Brain microvascular endothelial cell (primary cell): ENCODE data around the gene UBXN10.
A peak's percentile ranks its signal among the peaks of the same experiment; 100 is the strongest.
"Not testable (repeated sequence)": the region's sequence is repeated elsewhere in the genome, so short reads cannot be mapped to it uniquely, and the experiment has no call there.

Source experiments
- DNase-seq: peaks from one replicate; pipeline ENCODE4 v3.0.0-alpha.2; 2020
- H3K27ac ChIP-seq: fragments of 250-450 bp; sonication (Bioruptor Pico); 2 replicates; pipeline ENCODE4 v1.5.1; 2020; ENCODE audit warnings: mild to moderate bottlenecking, moderate library complexity
- H3K27me3 ChIP-seq: fragments of 250-450 bp; sonication (Bioruptor Pico); replicated peaks from 2 replicates; pipeline ENCODE4 v1.5.1; 2020; ENCODE audit warnings: mild to moderate bottlenecking
- H3K36me3 ChIP-seq: fragments of 250-450 bp; sonication (Bioruptor Pico); replicated peaks from 2 replicates; pipeline ENCODE4 v1.5.1; 2020; ENCODE audit warnings: mild to moderate bottlenecking
- H3K4me3 ChIP-seq: 2 replicates; pipeline ENCODE4 v1.5.1; 2011; ENCODE audit warnings: low read depth, mild to moderate bottlenecking, control low read depth, low read length, moderate library complexity
- CTCF ChIP-seq: IDR thresholded peaks from 2 replicates; pipeline ENCODE4 v1.5.1; 2011; ENCODE audit warnings: low read depth, mild to moderate bottlenecking, moderate library complexity, low read length, control low read depth, inconsistent platforms; ENCODE audit errors: missing control alignments
- in situ Hi-C: cut with HindIII; loops from 2 replicates; pipeline ENCODE4 v1.10.0; 2017; ENCODE audit warnings: low sequenced_read_pairs, low pct_ligation_motif_present

UBXN10 gene

DNA sequence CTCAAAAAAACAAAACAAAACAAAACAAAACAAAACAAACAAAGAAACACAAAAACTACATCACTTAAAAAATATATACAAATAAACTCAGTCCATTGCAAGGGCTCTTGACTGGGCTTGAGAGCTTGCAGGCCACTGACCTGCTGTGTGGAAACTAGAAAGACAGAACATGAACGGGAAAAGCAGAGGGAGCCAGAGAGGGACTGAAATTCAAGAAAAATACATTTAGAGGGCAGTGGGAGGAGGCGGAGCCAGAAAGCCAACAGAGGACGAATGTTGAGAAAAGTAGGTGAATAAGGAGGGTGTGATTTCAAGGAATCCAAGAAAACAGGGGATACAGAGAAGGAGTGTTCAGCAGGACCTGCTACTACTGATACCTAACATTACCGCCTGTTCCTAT lies 41.8 kb downstream of the UBXN10 start:
- H3K4me3 ChIP-seq: no peak overlapping the region
- no peaks in the 10 kb centered on the region for H3K36me3 ChIP-seq
- no peak for DNase-seq
- no peak for TF ChIP-seq CTCF
- in situ Hi-C loops: no loop called here
- peaks cover 5% of the 10 kb centered on the region for H3K27me3 ChIP-seq
- no peak overlapping the region for H3K27ac ChIP-seq

DNA sequence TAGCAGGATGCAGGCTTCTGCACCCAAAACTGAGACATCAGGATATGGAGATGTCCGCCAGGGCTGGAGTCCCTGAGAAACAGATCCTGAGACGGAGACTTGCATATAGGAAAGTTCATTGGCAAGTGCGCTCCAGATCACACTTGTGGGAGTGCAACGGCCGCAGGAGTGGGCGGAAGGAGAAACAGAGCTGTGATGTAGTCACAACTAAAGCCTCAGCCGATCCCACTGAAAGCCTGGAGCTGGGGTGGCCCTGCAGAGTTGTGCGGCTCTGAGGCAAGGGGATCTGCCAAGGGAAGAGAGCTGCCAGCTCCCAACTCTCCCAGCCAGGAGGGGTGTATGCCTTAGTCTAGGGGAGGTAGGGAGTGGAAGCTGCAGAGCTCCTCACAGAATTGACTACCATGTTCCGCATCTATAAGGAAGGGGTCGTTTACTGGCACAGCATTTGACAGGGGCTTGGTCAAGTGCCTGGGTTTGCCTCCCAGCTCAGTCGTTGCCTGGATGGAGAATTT lies 42.5 kb downstream of the UBXN10 start:
- TF ChIP-seq CTCF: no peak

DNA sequence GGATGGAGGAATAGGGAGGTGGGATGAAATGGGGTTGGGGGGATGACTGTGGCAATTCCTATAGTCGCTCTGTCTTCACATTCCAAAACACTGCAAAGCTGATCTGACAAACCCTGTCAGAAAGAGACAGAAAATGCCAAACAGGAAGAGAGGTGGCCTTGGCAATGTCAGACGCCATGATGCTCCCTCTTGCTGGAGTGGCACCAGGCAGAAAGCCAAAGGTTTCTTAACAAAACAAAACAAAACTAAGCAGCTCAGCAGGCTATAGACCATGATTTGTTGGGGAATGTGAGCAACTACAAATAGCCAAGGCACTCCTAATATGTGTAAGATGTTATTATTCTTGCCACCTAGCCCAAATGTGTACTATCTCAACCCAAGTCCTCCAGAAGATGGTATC lies 43.3 kb downstream of the UBXN10 start:
- Histone ChIP-seq H3K27me3 (peaks cover 10% of the 10 kb centered on the region), H3K27ac (no peak overlapping the region)
- TF ChIP-seq CTCF: no peak

More for the DNA sequence above, 42.5 kb downstream of the UBXN10 start:
- in situ Hi-C loops: no loop called here
- Histone ChIP-seq H3K4me3 (no peak overlapping the region), H3K27me3 (peaks cover 5% of the 10 kb centered on the region), H3K36me3 (no peaks in the 10 kb centered on the region), H3K27ac (no peak overlapping the region)
- DNase-seq: no peak

GRCh38 chr1:20232564-20232963 lies 46.7 kb downstream of the UBXN10 start:
- DNase-seq, H3K27ac ChIP-seq, H3K36me3 ChIP-seq, H3K4me3 ChIP-seq, H3K27me3 ChIP-seq, in situ Hi-C loops: not testable (repeated sequence)

More for the DNA sequence above, 43.3 kb downstream of the UBXN10 start:
- DNase-seq: no peak
- in situ Hi-C loops: no loop called here
- H3K36me3 ChIP-seq: no peaks in the 10 kb centered on the region
- no peak overlapping the region for H3K4me3 ChIP-seq

DNA sequence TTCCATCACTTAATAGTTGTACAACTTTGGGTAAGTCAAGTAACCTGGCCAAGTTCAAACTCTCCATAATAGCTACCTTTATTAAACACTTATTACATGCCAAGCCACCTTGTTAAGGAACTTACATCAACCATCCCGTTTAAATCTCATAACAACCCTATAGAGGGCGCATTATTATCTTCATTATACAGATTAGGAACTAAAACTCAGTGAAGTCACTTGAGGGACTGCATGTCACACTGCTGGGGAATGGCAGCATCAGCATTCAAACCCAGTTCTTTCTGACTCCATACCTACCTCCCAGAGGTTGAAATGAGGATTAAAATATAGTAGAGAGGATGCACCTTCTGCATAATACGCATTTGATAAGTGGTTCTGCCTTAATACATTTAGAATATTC lies 47.5 kb downstream of the UBXN10 start:
- peak; percentile 2 for DNase-seq
- in situ Hi-C loops: no loop called here
- peaks cover 8% of the 10 kb centered on the region for H3K27me3 ChIP-seq
- H3K4me3 ChIP-seq: no peak overlapping the region
- H3K27ac ChIP-seq: no peak overlapping the region
- TF ChIP-seq CTCF: peak; percentile 40
- H3K36me3 ChIP-seq: no peaks in the 10 kb centered on the region

GRCh38 chr1:20233866-20234265 lies 48.0 kb downstream of the UBXN10 start:
- H3K36me3 ChIP-seq: no peaks in the 10 kb centered on the region
- TF ChIP-seq CTCF: no peak
- H3K4me3 ChIP-seq: no peak overlapping the region
- H3K27me3 ChIP-seq: peaks cover 8% of the 10 kb centered on the region
- in situ Hi-C loops: no loop called here
- no peak overlapping the region for H3K27ac ChIP-seq
- no peak for DNase-seq
